CD4-positive, CD25-positive, alpha-beta regulatory T cell (primary cell): Measurements from ENCODE around the gene INPP4B. TPM values are rescaled to one million over a fixed set of nuclear protein-coding genes. Genes with fewer than 3 reads are reported as not detected.

Experiments used
- ATAC-seq, 2 donors: fragments of 150-1000 bp; cut with Tn5 transposase; one replicate each; pipeline ENCODE4 v1.10.0; 2021; ENCODE audit warnings: low read depth in 2 of 2, moderate number of reproducible peaks in 2 of 2, moderate library complexity in 1 of 2
- DNase-seq, 3 donors: peaks; one replicate each; pipeline versions ENCODE4 v3.0.0 to v3.0.0-alpha.2; 2012 to 2022; ENCODE audit warnings: mixed read lengths in 1 of 3
- H3K27ac ChIP-seq: one replicate; pipeline ENCODE4 v1.7.0; 2013; ENCODE audit warnings: mild to moderate bottlenecking, low read length; ENCODE audit not compliant: insufficient read depth, poor library complexity, severe bottlenecking
- H3K27me3 ChIP-seq: one replicate; pipeline ENCODE4 v1.7.0; 2013; ENCODE audit warnings: low read length; ENCODE audit not compliant: control insufficient read depth, insufficient read depth
- H3K36me3 ChIP-seq: one replicate; pipeline ENCODE4 v1.7.0; 2013; ENCODE audit warnings: mild to moderate bottlenecking, low read length, moderate library complexity; ENCODE audit not compliant: control insufficient read depth, insufficient read depth
- H3K4me1 ChIP-seq: 2 replicates; pipeline ENCODE4 v1.7.0; 2013; ENCODE audit warnings: mild to moderate bottlenecking, low read length; ENCODE audit not compliant: insufficient read depth, control insufficient read depth, poor library complexity, severe bottlenecking
- H3K4me3 ChIP-seq: one replicate; pipeline ENCODE4 v1.7.0; 2013; ENCODE audit warnings: low read depth, mild to moderate bottlenecking, low read length, moderate library complexity
- H3K9me3 ChIP-seq, 2 experiments: 1 replicate in 1 of 2; 2 replicates in 1 of 2; pipeline ENCODE4 v1.7.0; 2013; ENCODE audit warnings: low read length in 2 of 2, mild to moderate bottlenecking in 1 of 2, moderate library complexity in 1 of 2; ENCODE audit not compliant: control insufficient read depth in 2 of 2
- H3K27ac Mint-ChIP-seq, 3 donors: one replicate each; pipeline ENCODE4 v1.8.0; 2020 to 2022; ENCODE audit warnings: mild to moderate bottlenecking in 3 of 3, mixed read lengths in 3 of 3, moderate library complexity in 2 of 3
- H3K27me3 Mint-ChIP-seq: one replicate; pipeline ENCODE4 v1.8.0; 2022; ENCODE audit warnings: mild to moderate bottlenecking, mixed read lengths
- H3K36me3 Mint-ChIP-seq: one replicate; pipeline ENCODE4 v1.8.0; 2020; ENCODE audit warnings: mixed read lengths
- H3K4me1 Mint-ChIP-seq, 4 donors: one replicate each; pipeline ENCODE4 v1.8.0; 2020 to 2022; ENCODE audit warnings: mixed read lengths in 4 of 4, mild to moderate bottlenecking in 1 of 4
- H3K4me3 Mint-ChIP-seq, 4 donors: one replicate each; pipeline ENCODE4 v1.8.0; 2020 to 2022; ENCODE audit warnings: mild to moderate bottlenecking in 4 of 4, mixed read lengths in 4 of 4, moderate library complexity in 3 of 4
- H3K9me3 Mint-ChIP-seq, 7 donors: one replicate each; pipeline ENCODE4 v1.8.0; 2020 to 2022; ENCODE audit warnings: mixed read lengths in 7 of 7, mild to moderate bottlenecking in 3 of 7, moderate library complexity in 2 of 7
- polyA plus RNA-seq, 4 donors: library from polyadenylated mRNA; unstranded; fragments of 300-500 nt; fragmentation: Illumina TruSeq; gene quantifications; one replicate each; pipeline ENCODE4 v1.2.3, GENCODE V29; 2021
- total RNA-seq: library from RNA; stranded (reverse); gene quantifications from one replicate; pipeline ENCODE4 v1.2.3, GENCODE V29; 2022

Gene INPP4B
- total and polyA plus RNA-seq, 5 donors from 2014 or later = 37.6 to 89.4 (median 44.6) TPM

DNA sequence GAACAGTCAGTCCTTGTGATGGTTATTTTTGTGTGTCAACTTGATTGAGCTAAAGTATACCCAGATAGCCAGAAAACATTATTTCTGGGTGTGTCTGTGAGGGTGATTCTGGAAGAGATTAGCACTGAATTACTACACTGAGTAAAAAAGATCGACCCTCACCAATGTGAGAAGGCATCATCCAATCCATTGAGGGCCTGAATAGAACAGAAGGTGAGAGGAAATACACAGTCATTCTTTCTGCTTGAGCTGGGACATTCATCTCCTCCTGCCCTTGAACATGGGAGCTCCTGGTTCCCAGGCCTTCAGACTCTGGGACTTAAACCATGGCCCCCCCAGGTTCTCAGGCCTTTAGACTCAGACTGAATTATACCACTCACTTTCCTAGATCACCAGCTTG is 22.3 kb downstream of the INPP4B start:
- Mint-ChIP-seq H3K4me1 (peaks cover 0 to under 1% (median 0%) of the 10 kb centered on the region in 4 donors), H3K27me3 (peaks cover 13% of the 10 kb centered on the region), H3K36me3 (peaks cover 5% of the 10 kb centered on the region), H3K9me3 (peaks cover 0 to 3% (median 0%) of the 10 kb centered on the region in 7 donors), H3K4me3 (no peak overlapping the region), H3K27ac (no peak overlapping the region)
- Histone ChIP-seq H3K36me3 (no peaks in the 10 kb centered on the region), H3K27ac (no peak overlapping the region), H3K4me3 (no peak overlapping the region), H3K9me3 (no peaks in the 10 kb centered on the region), H3K4me1 (no peaks in the 10 kb centered on the region), H3K27me3 (peaks cover 6% of the 10 kb centered on the region)
- ATAC-seq = no peak
- DNase-seq = no peak

DNA sequence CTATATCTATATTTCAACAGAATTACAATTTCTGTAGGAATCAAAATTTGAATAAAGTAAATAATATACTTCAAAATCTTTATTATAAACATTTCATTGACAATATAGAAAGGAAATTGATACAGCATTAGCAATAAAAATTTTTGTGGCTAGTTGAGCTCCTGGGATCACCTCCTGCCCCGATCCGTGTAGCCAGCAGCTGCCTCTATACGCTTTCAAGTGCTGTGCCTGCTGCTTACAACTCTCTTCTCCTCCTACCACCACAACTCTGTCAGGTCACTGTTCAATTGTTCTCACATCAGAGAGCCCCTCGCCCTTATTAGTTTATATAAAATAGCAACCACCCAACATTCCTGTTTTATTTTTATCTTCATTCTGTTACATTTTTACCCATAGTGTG is 27.6 kb downstream of the INPP4B start:
- Histone ChIP-seq H3K27ac (no peak overlapping the region), H3K36me3 (no peaks in the 10 kb centered on the region), H3K9me3 (no peaks in the 10 kb centered on the region), H3K4me1 (no peaks in the 10 kb centered on the region), H3K4me3 (no peak overlapping the region), H3K27me3 (peaks cover 5% of the 10 kb centered on the region)
- peaks cover 0 to 13% (median 6%) of the 10 kb centered on the region in 4 donors for H3K4me1 Mint-ChIP-seq
- peaks cover 4% of the 10 kb centered on the region for H3K27me3 Mint-ChIP-seq
- peaks cover 5% of the 10 kb centered on the region for H3K36me3 Mint-ChIP-seq
- H3K9me3 Mint-ChIP-seq = peaks cover 0 to 3% (median 0%) of the 10 kb centered on the region in 7 donors
- H3K27ac Mint-ChIP-seq = no peak overlapping the region
- DNase-seq = no peak
- ATAC-seq = no peak
- no peak overlapping the region for H3K4me3 Mint-ChIP-seq

GRCh38 chr4:142818031-142818430 is 28.1 kb downstream of the INPP4B start:
- Histone ChIP-seq H3K27ac (no peak overlapping the region), H3K4me3 (no peak overlapping the region), H3K9me3 (no peaks in the 10 kb centered on the region), H3K27me3 (peaks cover 5% of the 10 kb centered on the region), H3K4me1 (no peaks in the 10 kb centered on the region), H3K36me3 (no peaks in the 10 kb centered on the region)
- Mint-ChIP-seq H3K4me1 (peaks cover 0 to 13% (median 6%) of the 10 kb centered on the region in 4 donors), H3K36me3 (peaks cover 5% of the 10 kb centered on the region), H3K27me3 (peaks cover 4% of the 10 kb centered on the region), H3K27ac (no peak overlapping the region), H3K4me3 (no peak overlapping the region), H3K9me3 (peaks cover 0 to 3% (median 0%) of the 10 kb centered on the region in 7 donors)
- DNase-seq = no peak
- no peak for ATAC-seq

DNA sequence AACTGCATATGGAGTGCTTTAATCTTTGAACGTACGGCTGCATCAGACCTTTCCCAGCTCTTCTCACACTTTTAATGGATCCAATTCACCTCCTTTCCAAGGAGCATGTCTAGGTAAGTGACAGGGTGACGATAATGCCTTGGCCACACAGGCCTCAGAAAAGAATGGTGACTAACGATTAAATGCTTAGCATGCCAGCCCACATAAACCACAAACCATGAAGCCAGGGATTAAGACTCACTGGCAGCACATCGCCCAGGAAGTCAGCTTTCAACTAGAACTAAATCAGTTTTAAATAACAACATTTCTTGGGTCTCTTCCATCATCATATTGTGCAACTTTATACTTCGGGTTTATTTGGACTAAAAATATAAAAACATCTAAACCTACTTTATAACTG is 28.7 kb downstream of the INPP4B start:
- no peaks in the 10 kb centered on the region for H3K36me3 ChIP-seq
- Mint-ChIP-seq H3K4me1 (peaks cover 0 to 13% (median 6%) of the 10 kb centered on the region in 4 donors), H3K27ac (no peak overlapping the region), H3K9me3 (no peaks in the 10 kb centered on the region), H3K4me3 (no peak overlapping the region), H3K36me3 (peaks cover 5% of the 10 kb centered on the region), H3K27me3 (peaks cover 4% of the 10 kb centered on the region)
- ATAC-seq = peak in 1 of 2 donors; percentile 44
- no peaks in the 10 kb centered on the region for H3K4me1 ChIP-seq
- H3K4me3 ChIP-seq = no peak overlapping the region
- no peak overlapping the region for H3K27ac ChIP-seq
- peaks cover 5% of the 10 kb centered on the region for H3K27me3 ChIP-seq
- H3K9me3 ChIP-seq = no peaks in the 10 kb centered on the region
- peak in 1 of 3 donors; percentile 41 for DNase-seq

GRCh38 chr4:142815834-142816233 is 30.3 kb downstream of the INPP4B start:
- ATAC-seq (no peak), DNase-seq (peak in 1 of 3 donors; percentile 5)
- Mint-ChIP-seq H3K27ac (no peak overlapping the region), H3K4me1 (peaks cover 0 to 13% (median 6%) of the 10 kb centered on the region in 4 donors), H3K36me3 (peaks cover 5% of the 10 kb centered on the region), H3K27me3 (peaks cover 4% of the 10 kb centered on the region), H3K9me3 (no peaks in the 10 kb centered on the region), H3K4me3 (no peak overlapping the region)
- Histone ChIP-seq H3K27ac (no peak overlapping the region), H3K4me1 (no peaks in the 10 kb centered on the region), H3K9me3 (no peaks in the 10 kb centered on the region), H3K36me3 (no peaks in the 10 kb centered on the region), H3K4me3 (no peak overlapping the region), H3K27me3 (peaks cover 5% of the 10 kb centered on the region)

GRCh38 chr4:142813388-142813787 is 32.7 kb downstream of the INPP4B start:
- Histone ChIP-seq H3K27ac (no peak overlapping the region), H3K27me3 (peaks cover 2% of the 10 kb centered on the region), H3K4me3 (no peak overlapping the region), H3K36me3 (no peaks in the 10 kb centered on the region), H3K4me1 (no peaks in the 10 kb centered on the region), H3K9me3 (no peaks in the 10 kb centered on the region)
- Mint-ChIP-seq H3K9me3 (no peaks in the 10 kb centered on the region), H3K36me3 (no peaks in the 10 kb centered on the region), H3K27me3 (peaks cover 4% of the 10 kb centered on the region), H3K27ac (no peak overlapping the region), H3K4me1 (peaks cover 0 to 13% (median 5%) of the 10 kb centered on the region in 4 donors), H3K4me3 (no peak overlapping the region)
- no peak for DNase-seq
- ATAC-seq = no peak

- Mint-ChIP-seq H3K4me1 (peaks cover 0 to 3% (median 1%) of the 10 kb centered on the region in 4 donors), H3K27me3 (peaks cover 4% of the 10 kb centered on the region), H3K9me3 (no peaks in the 10 kb centered on the region), H3K4me3 (no peak overlapping the region), H3K36me3 (no peaks in the 10 kb centered on the region), H3K27ac (no peak overlapping the region)
- Histone ChIP-seq H3K4me3 (no peak overlapping the region), H3K4me1 (no peaks in the 10 kb centered on the region), H3K36me3 (no peaks in the 10 kb centered on the region), H3K27ac (no peak overlapping the region), H3K9me3 (no peaks in the 10 kb centered on the region), H3K27me3 (no peaks in the 10 kb centered on the region)
- DNase-seq (no peak), ATAC-seq (no peak)
These were observed 34.0 kb downstream of the INPP4B start for GRCh38 chr4:142812091-142812490.

DNA sequence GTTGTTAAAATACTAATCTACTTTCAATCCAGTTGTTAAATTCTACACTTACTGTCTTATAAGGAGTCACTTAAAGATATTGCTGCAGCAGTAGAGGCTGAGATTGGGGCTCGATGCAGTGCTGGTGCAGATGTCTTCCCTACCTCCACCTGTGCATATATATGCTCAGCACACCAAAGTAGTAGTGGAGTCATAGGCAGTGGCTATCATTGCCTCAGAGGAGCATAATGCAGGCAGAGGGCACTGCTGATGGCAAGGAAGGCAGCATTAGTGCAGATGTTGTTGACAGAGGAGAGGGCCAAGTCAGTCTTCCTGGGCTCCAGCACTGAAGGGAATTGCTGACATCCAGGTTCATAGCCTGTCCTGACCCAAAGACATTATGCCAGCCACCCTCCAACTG is 35.1 kb downstream of the INPP4B start:
- H3K27ac ChIP-seq = no peak overlapping the region
- H3K4me1 ChIP-seq = no peaks in the 10 kb centered on the region
- H3K4me1 Mint-ChIP-seq = peaks cover 0 to 3% (median 1%) of the 10 kb centered on the region in 4 donors
- no peaks in the 10 kb centered on the region for H3K9me3 ChIP-seq
- H3K9me3 Mint-ChIP-seq = no peaks in the 10 kb centered on the region
- H3K27me3 Mint-ChIP-seq = peaks cover 4% of the 10 kb centered on the region
- H3K27ac Mint-ChIP-seq = no peak overlapping the region
- ATAC-seq = no peak
- H3K4me3 ChIP-seq = no peak overlapping the region
- H3K4me3 Mint-ChIP-seq = no peak overlapping the region
- no peaks in the 10 kb centered on the region for H3K36me3 ChIP-seq
- DNase-seq = no peak
- no peaks in the 10 kb centered on the region for H3K27me3 ChIP-seq
- H3K36me3 Mint-ChIP-seq = no peaks in the 10 kb centered on the region
